ENCODE results near the gene GOLGA8O. TPM values are rescaled to one million over a fixed set of nuclear protein-coding genes. Genes with fewer than 3 reads are reported as not detected.
"Not testable (repeated sequence)": the region's sequence is repeated elsewhere in the genome, so short reads cannot be mapped to it uniquely, and the experiment has no call there.

GOLGA8O gene, protein sequence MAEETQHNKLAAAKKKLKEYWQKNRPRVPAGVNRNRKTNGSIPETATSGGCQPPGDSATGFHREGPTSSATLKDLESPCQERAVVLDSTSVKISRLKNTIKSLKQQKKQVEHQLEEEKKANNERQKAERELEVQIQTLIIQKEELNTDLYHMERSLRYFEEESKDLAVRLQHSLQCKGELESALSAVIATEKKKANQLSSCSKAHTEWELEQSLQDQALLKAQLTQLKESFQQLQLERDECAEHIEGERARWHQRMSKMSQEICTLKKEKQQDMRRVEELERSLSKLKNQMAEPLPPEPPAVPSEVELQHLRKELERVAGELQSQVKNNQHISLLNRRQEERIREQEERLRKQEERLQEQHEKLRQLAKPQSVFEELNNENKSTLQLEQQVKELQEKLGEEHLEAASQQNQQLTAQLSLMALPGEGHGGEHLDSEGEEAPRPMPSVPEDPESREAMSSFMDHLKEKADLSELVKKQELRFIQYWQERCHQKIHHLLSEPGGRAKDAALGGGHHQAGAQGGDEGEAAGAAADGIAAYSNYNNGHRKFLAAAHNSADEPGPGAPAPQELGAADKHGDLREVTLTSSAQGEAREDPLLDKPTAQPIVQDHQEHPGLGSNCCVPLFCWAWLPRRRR
- total RNA-seq (2013; cell fraction: nucleolus; rRNA removed): 0.27 and 0.49 TPM in 2 replicates
- total RNA-seq (2014; rRNA removed): not detected in 2 replicates
- 0.04 TPM in 1 of 2 replicates, not detected in the other for total RNA-seq (2014; rRNA removed; fragmentation: Illumina TruSeq; extraction: Trizol)
- not detected in 2 replicates for total RNA-seq (2021)
- polyA plus RNA-seq (2011; ENCODE audit: low read depth): not detected
- polyA plus RNA-seq (2011; rRNA removed): 0.05 TPM in 1 of 2 replicates, not detected in the other
- polyA plus RNA-seq (2011; cell fraction: cytosol; rRNA removed): not detected in 2 replicates
- polyA plus RNA-seq (2011; cell fraction: nucleus; rRNA removed): 0.06 and 0.12 TPM in 2 replicates
- polyA plus RNA-seq (2012): not detected in 2 replicates
- 0.07 TPM in 1 of 2 replicates, not detected in the other for polyA plus RNA-seq (2014; fragmentation: Illumina TruSeq; extraction: Trizol)
- polyA plus RNA-seq (2014; fragmentation: Nextera tagmentation; extraction: Ambion mirVana): not detected
- polyA plus RNA-seq (2014; rRNA removed): not detected in 2 replicates
- not detected for polyA plus RNA-seq (2016; fragmentation: Nextera tagmentation; extraction: Ambion mirVana)
- not detected in 2 replicates for polyA minus RNA-seq (2011; rRNA and poly(A)+ RNA removed)
- polyA minus RNA-seq (2011; cell fraction: cytosol; rRNA and poly(A)+ RNA removed): not detected in 2 replicates
- not detected in 2 replicates for polyA minus RNA-seq (2011; cell fraction: nucleus; rRNA and poly(A)+ RNA removed)
- not detected for Bru-seq, nascent RNA
- percentile 3 among the genes with signal in this experiment for BruChase-seq, experiment 1, labeled RNA remaining after a 6-hour chase
- percentile 8 among the genes with signal in this experiment for BruChase-seq, experiment 2, labeled RNA remaining after a 2-hour chase
- long read RNA-seq, experiment 1: 0 reads
- long read RNA-seq, experiment 2, partial matches to known transcripts: 1 of 1 reads
- long read RNA-seq, experiment 2, other reads (novel, unspliced or antisense): 0 of 1 reads

DNA sequence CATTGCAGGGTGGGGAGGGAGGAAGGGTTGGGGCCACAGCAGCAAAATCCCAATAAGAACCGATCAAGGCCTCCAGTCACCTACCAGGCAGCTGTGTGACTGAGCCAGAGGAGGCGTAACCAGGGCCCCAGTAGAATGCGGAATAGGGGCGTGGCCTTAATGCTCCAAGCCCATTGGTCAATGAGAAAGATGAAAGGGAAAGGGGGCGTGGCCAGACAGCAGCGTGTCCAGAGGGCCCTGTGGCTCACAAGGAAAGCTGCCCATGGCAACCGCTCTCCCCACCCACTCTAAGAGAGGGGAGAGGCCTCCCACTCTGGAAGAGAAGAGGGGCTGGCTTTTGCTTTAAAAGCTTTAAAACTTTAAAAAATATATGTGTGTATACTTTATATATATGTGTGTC is at the start of gene GOLGA8O:
TSS of gene GOLGA8O (minus strand) at position 101 of the 400 bp plus-strand sequence. CDS start at position 3, 98 bp downstream.
- H3K27ac ChIP-seq (ENCODE audit: control insufficient read depth, insufficient read depth); H2AFZ ChIP-seq (ENCODE audit: control insufficient read depth, low read depth, low read length); H3K4me1 ChIP-seq (ENCODE audit: control insufficient read depth, insufficient read depth, low read length); H3K79me2 ChIP-seq (ENCODE audit: control insufficient read depth, insufficient read depth, low read length); intact Hi-C loops (cut with micrococcal nuclease; ENCODE audit: unreplicated experiment); H3K36me3 ChIP-seq (ENCODE audit: control insufficient read depth in 2 of 2, insufficient read depth in 2 of 2, low read length in 1 of 2); H3K4me2 ChIP-seq (ENCODE audit: control insufficient read depth, insufficient read depth); SMC1A ChIA-PET (ENCODE audit: uncharacterized antibody, unreplicated experiment); H3K9me3 ChIP-seq (replicated peaks; ENCODE audit: control insufficient read depth, insufficient read depth, low read length); H3K9ac ChIP-seq (ENCODE audit: control insufficient read depth, insufficient read depth, low read length); H3K4me3 ChIP-seq; ATAC-seq; BruUV-seq (replicated peaks); in situ Hi-C loops (cut with MboI); H3K27me3 ChIP-seq (replicated peaks in 1 of 2; ENCODE audit: control insufficient read depth in 2 of 2, insufficient read depth in 2 of 2, low read length in 1 of 2); CTCF ChIA-PET; DNase-seq (ENCODE audit: low read depth, low spot score); H4K20me1 ChIP-seq (ENCODE audit: control insufficient read depth, insufficient read depth); POLR2A ChIA-PET; RAD21 ChIA-PET (ENCODE audit: unreplicated experiment); FAIRE-seq: not testable (repeated sequence)
- no CpG with 5 or more reads among the region's 7 CpGs for WGBS (ENCODE audit: insufficient coverage, insufficient replicate concordance, low lambda C conversion rate, missing lambda C conversion rate)

DNA sequence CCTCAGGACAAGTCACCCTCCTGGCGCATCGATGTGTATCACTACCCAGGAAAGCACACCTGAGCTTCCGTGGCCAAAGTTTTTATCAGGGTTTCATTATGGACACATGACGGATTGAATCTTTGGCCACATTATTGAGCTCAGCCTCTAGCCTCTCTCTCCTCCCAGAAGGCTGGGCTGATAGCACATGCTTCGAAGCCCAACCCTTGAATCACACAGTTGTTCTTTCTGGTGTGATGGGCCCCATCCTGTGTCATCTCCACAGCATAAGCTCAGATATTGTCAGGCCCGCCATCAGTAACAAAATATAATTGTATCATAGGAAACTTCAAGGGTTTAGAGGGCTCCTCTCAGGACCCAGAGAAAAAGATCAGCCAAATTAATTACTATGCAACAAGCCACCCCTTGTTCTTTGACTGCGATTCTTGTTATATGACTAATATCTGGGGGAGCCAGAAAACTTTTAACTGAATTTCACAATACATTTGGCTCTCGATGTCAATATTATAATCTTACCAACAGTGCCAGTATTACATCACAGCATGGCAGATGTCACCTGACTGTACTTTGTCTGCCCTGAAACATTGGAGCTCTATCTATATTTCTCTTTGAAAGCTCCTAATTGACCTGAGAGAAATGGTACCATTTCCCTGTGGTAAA is 48.8 kb upstream of the GOLGA8O start:
- H3K9ac ChIP-seq (ENCODE audit: control insufficient read depth, insufficient read depth, low read length); CTCF ChIA-PET; H4K20me1 ChIP-seq (ENCODE audit: control insufficient read depth, insufficient read depth); POLR2A ChIA-PET; intact Hi-C loops (cut with micrococcal nuclease; ENCODE audit: unreplicated experiment); in situ Hi-C loops (cut with MboI); FAIRE-seq; H3K27me3 ChIP-seq (replicated peaks in 1 of 2; ENCODE audit: control insufficient read depth in 2 of 2, insufficient read depth in 2 of 2, low read length in 1 of 2); H3K36me3 ChIP-seq (ENCODE audit: control insufficient read depth in 2 of 2, insufficient read depth in 2 of 2, low read length in 1 of 2); H3K79me2 ChIP-seq (ENCODE audit: control insufficient read depth, insufficient read depth, low read length); H2AFZ ChIP-seq (ENCODE audit: control insufficient read depth, low read depth, low read length); SMC1A ChIA-PET (ENCODE audit: uncharacterized antibody, unreplicated experiment); ATAC-seq; H3K4me2 ChIP-seq (ENCODE audit: control insufficient read depth, insufficient read depth); BruUV-seq (replicated peaks); H3K4me3 ChIP-seq; DNase-seq (ENCODE audit: low read depth, low spot score); RAD21 ChIA-PET (ENCODE audit: unreplicated experiment); H3K4me1 ChIP-seq (ENCODE audit: control insufficient read depth, insufficient read depth, low read length); H3K9me3 ChIP-seq (replicated peaks; ENCODE audit: control insufficient read depth, insufficient read depth, low read length); H3K27ac ChIP-seq (ENCODE audit: control insufficient read depth, insufficient read depth): not testable (repeated sequence)
- WGBS (ENCODE audit: insufficient coverage, insufficient replicate concordance, low lambda C conversion rate, missing lambda C conversion rate): no CpG with 5 or more reads among the region's 8 CpGs

DNA sequence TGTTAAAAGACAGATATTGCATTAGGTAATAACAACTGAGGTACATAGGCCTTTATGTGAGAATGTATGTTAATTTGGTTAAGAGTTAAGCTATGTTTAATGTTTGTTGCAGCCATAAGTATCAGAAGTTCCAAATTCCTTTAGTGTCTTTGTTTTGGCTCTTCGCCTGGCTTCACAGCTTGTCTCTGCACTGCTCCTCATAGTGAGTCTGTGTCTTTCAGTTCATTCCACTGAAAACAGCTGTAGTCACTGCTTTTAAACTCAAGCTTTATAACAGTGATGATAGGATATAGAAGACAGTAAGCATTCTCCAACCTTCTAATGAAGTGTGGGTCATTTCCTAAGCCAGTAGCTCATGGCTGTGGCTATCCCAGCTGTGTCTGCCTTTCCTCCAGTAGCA is 47.5 kb upstream of the GOLGA8O start:
- H3K27me3 ChIP-seq (replicated peaks in 1 of 2; ENCODE audit: control insufficient read depth in 2 of 2, insufficient read depth in 2 of 2, low read length in 1 of 2); RAD21 ChIA-PET (ENCODE audit: unreplicated experiment); H3K4me2 ChIP-seq (ENCODE audit: control insufficient read depth, insufficient read depth); DNase-seq (ENCODE audit: low read depth, low spot score); H3K9me3 ChIP-seq (replicated peaks; ENCODE audit: control insufficient read depth, insufficient read depth, low read length); H3K79me2 ChIP-seq (ENCODE audit: control insufficient read depth, insufficient read depth, low read length); H4K20me1 ChIP-seq (ENCODE audit: control insufficient read depth, insufficient read depth); intact Hi-C loops (cut with micrococcal nuclease; ENCODE audit: unreplicated experiment); FAIRE-seq; H2AFZ ChIP-seq (ENCODE audit: control insufficient read depth, low read depth, low read length); SMC1A ChIA-PET (ENCODE audit: uncharacterized antibody, unreplicated experiment); H3K36me3 ChIP-seq (ENCODE audit: control insufficient read depth in 2 of 2, insufficient read depth in 2 of 2, low read length in 1 of 2); H3K9ac ChIP-seq (ENCODE audit: control insufficient read depth, insufficient read depth, low read length); H3K4me3 ChIP-seq; POLR2A ChIA-PET; ATAC-seq; H3K4me1 ChIP-seq (ENCODE audit: control insufficient read depth, insufficient read depth, low read length); CTCF ChIA-PET; BruUV-seq (replicated peaks); in situ Hi-C loops (cut with MboI); H3K27ac ChIP-seq (ENCODE audit: control insufficient read depth, insufficient read depth): not testable (repeated sequence)
- 20% methylated on average over 1 of the region's 1 CpG for WGBS (ENCODE audit: insufficient coverage, insufficient replicate concordance, low lambda C conversion rate, missing lambda C conversion rate)
